Chondrocyte (in vitro differentiated cells): ENCODE data around the gene PEX10. TPM values are rescaled to one million over a fixed set of nuclear protein-coding genes. Genes with fewer than 3 reads are reported as not detected.

Experiments used
- DNase-seq: peaks from one replicate; pipeline ENCODE4 v3.0.0; 2021; ENCODE audit warnings: mixed read lengths, low spot score
- H3K27ac Mint-ChIP-seq: one replicate; pipeline ENCODE4 v1.8.0; 2021; ENCODE audit warnings: mild to moderate bottlenecking, moderate library complexity, mixed read lengths; ENCODE audit not compliant: unreplicated experiment
- H3K27me3 Mint-ChIP-seq: 2 replicates; pipeline ENCODE4 v1.8.0; 2021; ENCODE audit warnings: low read depth, mixed read lengths
- H3K36me3 Mint-ChIP-seq: 2 replicates; pipeline ENCODE4 v1.8.0; 2021; ENCODE audit warnings: low read depth, mixed read lengths
- H3K4me1 Mint-ChIP-seq: 2 replicates; pipeline ENCODE4 v1.8.0; 2021; ENCODE audit warnings: low read depth, mild to moderate bottlenecking, mixed read lengths
- H3K4me3 Mint-ChIP-seq: one replicate; pipeline ENCODE4 v1.8.0; 2021; ENCODE audit warnings: mild to moderate bottlenecking, moderate library complexity, mixed read lengths; ENCODE audit not compliant: unreplicated experiment
- H3K9me3 Mint-ChIP-seq: 2 replicates; pipeline ENCODE4 v1.8.0; 2021; ENCODE audit warnings: low read depth, mixed read lengths
- total RNA-seq: library from RNA; stranded (reverse); gene quantifications from 3 replicates; pipeline ENCODE4 v1.2.1, GENCODE V29; 2021
- TF ChIP-seq, protein P1 (sequence below): fragments of 200-600 bp; sonication (generic); IDR thresholded peaks from 2 replicates; pipeline ENCODE4 v1.5.0; 2021; ENCODE audit warnings: antibody characterized with exemption, mild to moderate bottlenecking, moderate library complexity

Gene PEX10
- total RNA-seq, 1 donor from 2014 or later, result 23.4 TPM

- TF ChIP-seq, protein P1, sequence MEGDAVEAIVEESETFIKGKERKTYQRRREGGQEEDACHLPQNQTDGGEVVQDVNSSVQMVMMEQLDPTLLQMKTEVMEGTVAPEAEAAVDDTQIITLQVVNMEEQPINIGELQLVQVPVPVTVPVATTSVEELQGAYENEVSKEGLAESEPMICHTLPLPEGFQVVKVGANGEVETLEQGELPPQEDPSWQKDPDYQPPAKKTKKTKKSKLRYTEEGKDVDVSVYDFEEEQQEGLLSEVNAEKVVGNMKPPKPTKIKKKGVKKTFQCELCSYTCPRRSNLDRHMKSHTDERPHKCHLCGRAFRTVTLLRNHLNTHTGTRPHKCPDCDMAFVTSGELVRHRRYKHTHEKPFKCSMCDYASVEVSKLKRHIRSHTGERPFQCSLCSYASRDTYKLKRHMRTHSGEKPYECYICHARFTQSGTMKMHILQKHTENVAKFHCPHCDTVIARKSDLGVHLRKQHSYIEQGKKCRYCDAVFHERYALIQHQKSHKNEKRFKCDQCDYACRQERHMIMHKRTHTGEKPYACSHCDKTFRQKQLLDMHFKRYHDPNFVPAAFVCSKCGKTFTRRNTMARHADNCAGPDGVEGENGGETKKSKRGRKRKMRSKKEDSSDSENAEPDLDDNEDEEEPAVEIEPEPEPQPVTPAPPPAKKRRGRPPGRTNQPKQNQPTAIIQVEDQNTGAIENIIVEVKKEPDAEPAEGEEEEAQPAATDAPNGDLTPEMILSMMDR, result no peak
- Mint-ChIP-seq H3K27ac (no peak overlapping the region), H3K27me3 (no peaks in the 10 kb centered on the region), H3K4me1 (peaks cover 10% of the 10 kb centered on the region), H3K9me3 (peaks cover 6% of the 10 kb centered on the region), H3K36me3 (peaks cover 7% of the 10 kb centered on the region), H3K4me3 (no peak overlapping the region)
- peak; percentile 21 for DNase-seq
Measured at GRCh38 chr1:2368053-2368744, 44.2 kb downstream of the PEX10 start.

GRCh38 chr1:2363847-2364513, 48.4 kb downstream of the PEX10 start:
- DNase-seq, result no peak
- no peak overlapping the region for H3K4me3 Mint-ChIP-seq
- no peak overlapping the region for H3K27ac Mint-ChIP-seq
- peaks cover 8% of the 10 kb centered on the region for H3K36me3 Mint-ChIP-seq
- TF ChIP-seq, protein P1, result no peak
- H3K4me1 Mint-ChIP-seq, result peaks cover 14% of the 10 kb centered on the region
- H3K9me3 Mint-ChIP-seq, result peaks cover 17% of the 10 kb centered on the region
- no peaks in the 10 kb centered on the region for H3K27me3 Mint-ChIP-seq

- no peak overlapping the region for H3K4me3 Mint-ChIP-seq
- peak; percentile 41 for DNase-seq
- H3K27me3 Mint-ChIP-seq, result no peaks in the 10 kb centered on the region
- peaks cover 8% of the 10 kb centered on the region for H3K36me3 Mint-ChIP-seq
- H3K9me3 Mint-ChIP-seq, result peaks cover 17% of the 10 kb centered on the region
- peaks cover 14% of the 10 kb centered on the region for H3K4me1 Mint-ChIP-seq
- H3K27ac Mint-ChIP-seq, result no peak overlapping the region
- TF ChIP-seq, protein P1, result no peak
Measured at GRCh38 chr1:2360588-2361364, 51.6 kb downstream of the PEX10 start.

DNA sequence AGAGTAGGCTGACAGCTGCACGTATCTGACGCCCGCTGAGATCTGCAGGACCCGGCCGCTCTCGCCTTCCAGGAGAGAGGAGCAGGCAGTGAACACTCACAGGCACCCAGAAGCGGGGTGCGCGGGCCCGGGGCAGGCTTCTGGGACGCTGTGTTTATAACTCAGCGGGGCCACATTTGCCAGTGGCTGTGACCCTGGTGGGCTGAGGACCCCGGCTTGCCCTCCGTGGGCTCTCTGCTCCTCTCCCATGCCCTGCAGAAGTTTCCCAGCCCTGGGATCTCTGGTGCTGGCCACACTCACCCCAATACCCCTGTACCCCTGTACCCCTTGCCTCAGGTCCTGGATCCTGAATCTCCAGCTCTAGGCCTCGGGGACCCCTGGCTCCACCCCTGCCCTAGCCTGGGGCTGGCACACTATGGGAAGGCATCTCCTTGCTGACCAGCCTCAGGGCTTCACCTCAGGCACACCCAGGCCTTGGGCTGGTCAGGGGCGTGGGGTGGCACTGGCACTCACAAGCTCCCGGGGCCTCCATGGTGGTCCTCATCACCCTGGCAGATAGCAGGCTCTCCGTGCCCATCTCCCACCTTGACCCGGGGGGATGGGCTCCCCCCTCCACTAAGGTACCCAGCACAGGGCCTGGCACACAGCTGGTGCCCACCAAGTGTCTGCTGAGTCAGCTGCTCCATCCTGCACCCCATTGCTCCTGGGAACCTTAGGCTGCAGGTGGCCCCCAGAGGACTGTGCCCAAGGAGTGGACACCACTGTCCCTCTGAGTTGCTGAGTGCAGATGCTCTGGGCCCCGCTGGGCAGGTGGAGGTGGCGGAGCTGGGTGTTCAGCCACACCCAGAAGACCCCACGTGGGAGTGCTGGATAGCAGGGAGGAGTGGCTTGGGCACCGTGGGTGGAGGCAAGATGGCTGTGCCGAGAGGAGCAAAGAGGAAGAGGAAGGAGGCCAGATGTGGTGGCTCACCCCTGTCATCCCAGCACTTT, 53.4 kb downstream of the PEX10 start:
- peak; percentile 86 for DNase-seq
- Mint-ChIP-seq H3K4me3 (no peak overlapping the region), H3K27ac (no peak overlapping the region), H3K27me3 (no peaks in the 10 kb centered on the region), H3K36me3 (peaks cover 6% of the 10 kb centered on the region), H3K4me1 (peaks cover 19% of the 10 kb centered on the region), H3K9me3 (peaks cover 15% of the 10 kb centered on the region)
- TF ChIP-seq, protein P1, result no peak
